ENCODE data around the gene IFT81.
A peak's percentile ranks its signal among the peaks of the same experiment; 100 is the strongest.
"Not testable (repeated sequence)": the region's sequence is repeated elsewhere in the genome, so short reads cannot be mapped to it uniquely, and the experiment has no call there.

The IFT81 gene

GRCh38 chr12:110205931-110206330 is 81.8 kb downstream of the IFT81 start:
- no peak for DNase-seq (ENCODE audit: low spot score)

GRCh38 chr12:110211639-110212536 is 87.7 kb downstream of the IFT81 start:
- not testable (repeated sequence) for DNase-seq (ENCODE audit: low spot score)

- DNase-seq (ENCODE audit: low spot score) = no peak
These were observed 94.0 kb downstream of the IFT81 start for GRCh38 chr12:110217996-110218674.

GRCh38 chr12:110222027-110222426 is 97.9 kb downstream of the IFT81 start:
- no peak for DNase-seq (ENCODE audit: low spot score)

GRCh38 chr12:110222433-110222832 is 98.3 kb downstream of the IFT81 start:
- no peak for DNase-seq (ENCODE audit: low spot score)

GRCh38 chr12:110223777-110224378 is 99.7 kb downstream of the IFT81 start:
- no peak for DNase-seq (ENCODE audit: low spot score)

DNA sequence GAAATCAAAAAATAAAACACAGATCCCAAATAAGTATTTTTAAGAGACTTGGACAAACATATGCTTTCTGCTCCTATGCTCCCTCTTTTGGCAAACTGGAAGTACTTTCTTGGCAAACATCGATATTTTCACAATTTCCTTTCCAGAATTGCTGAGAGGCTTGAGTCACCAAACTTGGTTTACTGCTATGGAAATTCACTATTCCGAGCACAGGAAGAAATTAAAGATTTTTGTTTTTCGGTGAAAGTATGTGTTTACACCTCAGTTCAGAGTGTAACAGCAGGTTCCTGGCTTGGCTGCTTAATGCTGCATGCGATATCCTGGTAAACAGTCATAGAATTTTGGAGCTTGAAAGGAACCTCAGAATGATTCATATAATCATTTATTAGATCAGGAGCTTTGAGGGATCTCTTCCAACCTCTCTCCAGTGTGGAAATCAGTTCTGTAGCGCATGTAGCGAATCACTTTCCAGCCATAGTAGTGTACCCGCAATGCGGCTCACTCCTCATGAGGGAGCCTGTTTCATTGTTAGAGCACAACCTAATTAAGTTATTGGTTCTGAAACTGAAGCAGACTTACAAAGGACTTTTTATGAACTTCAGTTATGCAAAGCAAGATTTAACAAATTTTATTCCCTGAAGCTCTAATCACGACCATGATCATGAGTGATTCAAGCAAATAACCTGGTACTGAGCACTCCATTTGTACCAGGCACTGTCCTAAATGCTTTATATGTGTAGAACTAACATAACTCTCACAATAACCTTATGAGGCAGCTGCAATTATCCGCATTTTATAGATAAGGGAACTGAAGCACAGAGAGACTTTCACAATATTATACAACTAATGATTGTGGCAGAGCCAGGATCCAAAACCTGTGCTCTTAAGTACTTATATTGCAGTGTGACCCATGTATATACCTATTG is 100.5 kb downstream of the IFT81 start:
- DNase-seq (ENCODE audit: low spot score) = no peak

DNA sequence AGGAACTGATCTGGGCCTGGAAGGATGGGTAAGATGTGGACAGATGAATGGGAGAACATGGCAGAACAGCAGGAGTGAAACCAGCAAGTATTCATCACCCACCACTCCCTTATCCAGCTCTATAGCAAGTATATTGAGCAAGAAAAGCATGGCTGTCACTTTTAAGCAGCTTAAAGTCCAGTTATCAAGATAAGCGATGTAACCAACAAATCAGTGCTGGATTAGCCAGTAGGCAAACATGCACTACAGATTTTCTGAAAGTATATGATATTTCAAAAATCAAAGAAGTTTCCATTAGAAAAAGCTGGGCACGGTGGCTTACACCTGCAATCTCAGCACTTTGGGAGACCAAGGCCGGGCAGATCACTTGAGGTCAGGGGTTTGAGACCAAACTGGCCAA is 103.0 kb downstream of the IFT81 start:
- DNase-seq (ENCODE audit: low spot score) = no peak

- not testable (repeated sequence) for DNase-seq (ENCODE audit: low spot score)
These were observed 104.2 kb downstream of the IFT81 start for GRCh38 chr12:110228348-110228747.

DNA sequence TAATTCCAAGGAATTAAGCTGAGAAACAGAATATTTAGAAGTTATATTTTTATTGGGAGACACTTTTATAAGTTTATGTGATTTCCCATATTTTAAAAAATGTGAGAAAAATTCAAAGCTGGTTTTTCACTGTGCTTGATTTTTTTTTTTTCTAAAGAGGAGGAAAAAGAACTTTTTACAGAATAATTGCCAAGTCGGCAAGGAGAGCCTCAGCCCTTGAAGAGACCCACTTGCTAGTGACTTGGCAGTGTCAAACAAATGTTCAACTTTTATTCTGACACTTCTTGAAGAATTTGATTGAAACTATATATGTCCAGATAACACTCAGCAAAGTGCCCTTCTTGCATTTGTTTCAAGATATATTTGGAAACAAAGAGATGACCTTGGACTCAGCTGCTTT is 104.6 kb downstream of the IFT81 start:
- no peak for DNase-seq (ENCODE audit: low spot score)

GRCh38 chr12:110229409-110229808 is 105.3 kb downstream of the IFT81 start:
- no peak for DNase-seq (ENCODE audit: low spot score)

- no peak for DNase-seq (ENCODE audit: low spot score)
These were observed 106.5 kb downstream of the IFT81 start for GRCh38 chr12:110230655-110231054.

DNA sequence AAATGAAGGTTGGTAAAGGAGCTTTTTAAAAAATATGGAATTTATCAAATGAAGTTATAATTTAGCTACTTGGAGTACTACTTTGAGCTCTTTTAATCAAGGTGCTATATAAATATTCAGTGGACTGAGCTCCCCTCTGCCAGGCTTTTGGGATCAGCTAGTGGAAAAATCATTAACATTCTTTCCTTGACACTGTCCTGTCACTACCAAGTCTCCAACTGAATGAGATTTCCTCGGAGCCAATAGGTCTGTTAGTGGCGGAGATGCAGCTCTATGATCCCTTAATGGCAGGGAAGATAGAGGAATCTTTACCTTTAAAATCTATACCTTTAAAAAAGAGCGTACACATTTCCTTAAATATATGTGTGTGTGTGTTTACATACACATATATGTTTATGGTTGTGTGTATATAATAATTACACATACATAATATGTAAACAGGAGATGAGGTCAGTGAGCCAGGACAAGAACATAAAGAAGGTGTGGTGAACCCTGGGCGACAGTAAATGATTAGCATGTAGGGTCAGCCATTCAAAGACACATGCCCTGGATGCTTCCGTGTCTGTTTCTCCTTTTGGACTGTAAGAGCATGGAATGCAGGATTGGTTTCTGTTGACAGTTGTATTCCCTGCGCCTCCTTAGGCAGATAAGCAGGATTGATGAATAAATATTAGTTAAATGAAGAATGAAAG is 109.2 kb downstream of the IFT81 start:
- no peak for DNase-seq (ENCODE audit: low spot score)

- no peak for DNase-seq (ENCODE audit: low spot score)
These were observed 110.2 kb downstream of the IFT81 start for GRCh38 chr12:110234331-110234751.

DNA sequence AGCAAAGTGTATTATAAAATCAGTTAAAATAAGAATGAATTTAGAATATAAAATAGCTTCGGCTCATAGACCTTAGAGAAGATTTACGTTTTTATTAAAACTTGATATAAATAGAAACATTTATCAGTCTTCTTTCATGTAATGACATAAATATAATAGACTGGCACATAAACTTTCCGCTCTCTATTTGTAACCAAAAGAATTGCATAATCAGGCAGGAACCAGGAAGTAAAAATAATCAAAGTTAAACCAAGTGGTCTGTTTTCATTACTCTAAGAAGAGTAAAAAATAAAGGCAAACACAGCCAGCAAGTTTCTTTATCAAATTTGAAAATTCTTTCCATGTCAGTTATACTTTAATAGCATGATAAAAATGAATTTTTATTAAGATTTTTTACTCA is 110.6 kb downstream of the IFT81 start:
- DNase-seq (ENCODE audit: low spot score) = no peak

DNA sequence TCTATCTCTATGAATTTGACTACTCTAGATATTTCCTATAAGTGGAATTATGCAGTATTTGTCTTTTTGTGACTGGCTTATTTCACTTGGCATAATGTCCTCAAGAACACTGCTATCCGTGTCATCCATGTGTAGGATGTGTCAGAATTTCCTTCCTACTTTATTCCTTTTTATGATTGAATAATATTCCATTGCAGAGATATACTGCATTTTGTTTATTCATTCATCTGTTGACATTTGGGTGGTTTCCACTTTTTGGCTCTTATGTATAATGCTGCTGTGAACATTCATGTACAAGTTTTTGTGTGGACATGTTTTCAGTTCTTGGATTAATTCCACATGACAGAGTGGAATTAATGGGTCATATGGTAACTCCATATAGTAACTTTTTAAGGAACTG is 111.2 kb downstream of the IFT81 start:
- no peak for DNase-seq (ENCODE audit: low spot score)

DNA sequence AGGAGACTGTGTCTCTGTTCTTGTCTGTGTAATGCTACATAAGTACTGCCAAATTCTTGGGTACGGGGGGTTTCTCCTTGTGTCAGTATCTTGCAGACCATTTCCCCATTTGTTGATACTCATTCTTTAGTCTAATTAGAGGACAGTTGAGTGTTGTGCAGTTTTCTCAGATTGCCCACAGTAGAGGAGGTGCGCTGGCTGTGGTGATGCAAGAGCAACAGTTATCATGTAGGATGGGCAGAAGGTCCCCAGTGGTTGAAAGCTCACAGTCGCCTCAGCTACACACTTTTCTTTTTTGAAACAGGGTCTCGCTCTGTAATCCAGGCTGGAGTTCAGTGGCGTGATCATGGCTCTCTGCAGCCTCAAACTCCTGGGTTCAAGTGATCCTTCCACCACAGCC is 119.1 kb downstream of the IFT81 start:
- DNase-seq (ENCODE audit: low spot score) = no peak

- no peak for DNase-seq (ENCODE audit: low spot score)
These were observed 120.2 kb downstream of the IFT81 start for GRCh38 chr12:110244372-110244771.

DNA sequence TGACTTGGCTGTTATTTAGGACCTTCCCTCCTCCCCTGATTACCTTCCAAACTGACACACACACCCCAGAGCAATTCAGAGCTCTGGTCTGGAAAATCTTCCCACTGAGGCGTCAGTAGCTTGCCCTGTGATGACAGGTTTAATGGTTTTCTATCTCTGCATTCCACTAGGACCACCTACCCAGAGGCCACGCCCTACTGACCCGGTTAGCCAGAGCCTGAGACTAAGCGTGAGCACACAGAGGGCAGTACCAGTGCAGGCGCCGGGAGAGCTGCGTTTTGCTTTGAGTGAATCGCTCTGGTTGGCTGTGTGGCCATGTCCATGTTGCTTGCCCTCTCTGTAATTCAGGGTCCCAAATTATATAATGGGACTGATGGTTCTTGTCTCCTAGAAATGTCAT is 120.7 kb downstream of the IFT81 start:
- DNase-seq (ENCODE audit: low spot score) = no peak

- peak; percentile 66 for DNase-seq (ENCODE audit: low spot score)
These were observed 121.2 kb downstream of the IFT81 start for GRCh38 chr12:110245369-110245772.

DNA sequence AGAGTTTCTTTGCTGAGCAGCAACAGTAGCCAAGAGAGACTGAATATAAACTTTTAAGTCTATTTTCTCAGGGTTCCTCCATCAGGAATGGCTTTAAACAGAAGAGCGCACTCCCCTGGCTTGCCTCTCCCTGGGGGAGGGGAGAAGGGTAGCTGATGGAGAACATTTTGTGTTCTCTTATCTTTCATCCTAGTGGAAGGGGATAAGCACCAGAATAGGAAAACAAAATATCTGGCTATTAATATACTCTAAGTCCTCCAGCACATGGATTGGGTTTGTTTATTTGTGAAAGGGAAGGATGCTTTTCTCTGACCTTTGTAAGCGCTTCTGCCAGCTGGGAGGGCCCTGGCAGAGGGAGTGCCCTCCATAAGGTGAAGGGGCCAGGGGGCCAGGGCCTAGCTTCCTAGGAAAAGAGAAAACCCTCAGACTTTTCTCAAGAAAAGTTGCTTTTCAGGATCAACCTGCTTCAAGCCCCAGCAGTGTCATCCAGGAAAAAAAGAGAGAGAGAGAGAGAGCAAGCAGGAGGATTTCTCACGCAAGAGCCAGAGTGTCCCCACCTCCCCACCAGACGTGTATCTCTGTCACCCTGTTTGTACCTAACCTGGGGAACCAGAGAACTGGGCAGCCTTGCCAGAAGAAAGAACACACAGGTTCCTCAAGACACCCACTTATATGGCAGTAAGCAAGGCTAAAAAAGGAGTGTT is 122.6 kb downstream of the IFT81 start:
- DNase-seq (ENCODE audit: low spot score) = no peak
